OCI-LY3 (cell line): ENCODE data around the gene ANKRD39.

Experiments used
- EZH2phosphoT487 ChIP-seq: fragments of 200-600 bp; shearing (Covaris generic); IDR thresholded peaks from 2 replicates; pipeline ENCODE4 v1.6.1; 2018; ENCODE audit warnings: antibody characterized with exemption, mixed run types, low read depth
- TF ChIP-seq, protein P1 (sequence below): fragments of 200-600, 300-600 bp; sonication (generic); IDR thresholded peaks from 2 replicates; pipeline ENCODE4 v1.5.1; 2014; ENCODE audit warnings: antibody characterized with exemption, low read length, low read depth

DNA sequence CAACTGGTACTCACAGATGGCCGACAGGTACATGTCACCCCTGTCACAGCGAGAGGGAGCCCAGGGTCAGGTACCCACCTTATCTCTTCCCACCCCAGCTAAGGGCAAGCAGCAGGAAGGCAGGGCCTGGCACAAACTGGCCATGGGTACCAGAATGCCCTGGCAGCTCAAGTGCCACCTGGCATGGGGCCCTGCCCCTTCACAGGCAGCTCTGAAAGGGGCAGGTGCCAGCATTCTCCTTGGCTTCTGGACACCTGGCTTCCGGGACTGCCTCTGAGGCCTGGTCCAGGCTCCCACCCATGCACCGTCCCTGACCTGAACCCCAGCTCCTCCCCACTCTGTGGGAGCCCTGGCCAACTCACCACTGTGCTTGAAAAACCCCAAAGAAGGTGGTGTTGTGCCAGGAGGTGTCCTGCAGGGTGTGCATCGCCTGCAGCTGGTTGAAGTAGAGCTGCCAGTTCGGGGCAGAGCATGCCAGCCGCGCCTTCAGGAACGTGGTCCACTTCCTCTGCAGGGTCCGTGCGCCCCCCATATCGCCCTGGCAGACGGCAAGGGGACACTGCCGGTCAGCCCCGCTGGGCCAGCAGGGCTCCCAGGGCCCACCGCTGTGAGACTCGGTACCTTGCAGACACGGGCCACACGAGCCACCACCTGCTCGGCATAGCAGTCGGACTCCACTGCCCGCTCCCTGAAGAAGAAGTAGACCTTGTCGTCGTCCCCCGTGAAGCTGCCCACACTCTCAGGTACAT, 6.7 kb upstream of the ANKRD39 start:
- TF ChIP-seq, protein P1, sequence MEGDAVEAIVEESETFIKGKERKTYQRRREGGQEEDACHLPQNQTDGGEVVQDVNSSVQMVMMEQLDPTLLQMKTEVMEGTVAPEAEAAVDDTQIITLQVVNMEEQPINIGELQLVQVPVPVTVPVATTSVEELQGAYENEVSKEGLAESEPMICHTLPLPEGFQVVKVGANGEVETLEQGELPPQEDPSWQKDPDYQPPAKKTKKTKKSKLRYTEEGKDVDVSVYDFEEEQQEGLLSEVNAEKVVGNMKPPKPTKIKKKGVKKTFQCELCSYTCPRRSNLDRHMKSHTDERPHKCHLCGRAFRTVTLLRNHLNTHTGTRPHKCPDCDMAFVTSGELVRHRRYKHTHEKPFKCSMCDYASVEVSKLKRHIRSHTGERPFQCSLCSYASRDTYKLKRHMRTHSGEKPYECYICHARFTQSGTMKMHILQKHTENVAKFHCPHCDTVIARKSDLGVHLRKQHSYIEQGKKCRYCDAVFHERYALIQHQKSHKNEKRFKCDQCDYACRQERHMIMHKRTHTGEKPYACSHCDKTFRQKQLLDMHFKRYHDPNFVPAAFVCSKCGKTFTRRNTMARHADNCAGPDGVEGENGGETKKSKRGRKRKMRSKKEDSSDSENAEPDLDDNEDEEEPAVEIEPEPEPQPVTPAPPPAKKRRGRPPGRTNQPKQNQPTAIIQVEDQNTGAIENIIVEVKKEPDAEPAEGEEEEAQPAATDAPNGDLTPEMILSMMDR: no peak
- no peak for TF ChIP-seq EZH2phosphoT487
